ENCODE measurements around the gene USH1C.
A peak's percentile ranks its signal among the peaks of the same experiment; 100 is the strongest.

USH1C gene

DNA sequence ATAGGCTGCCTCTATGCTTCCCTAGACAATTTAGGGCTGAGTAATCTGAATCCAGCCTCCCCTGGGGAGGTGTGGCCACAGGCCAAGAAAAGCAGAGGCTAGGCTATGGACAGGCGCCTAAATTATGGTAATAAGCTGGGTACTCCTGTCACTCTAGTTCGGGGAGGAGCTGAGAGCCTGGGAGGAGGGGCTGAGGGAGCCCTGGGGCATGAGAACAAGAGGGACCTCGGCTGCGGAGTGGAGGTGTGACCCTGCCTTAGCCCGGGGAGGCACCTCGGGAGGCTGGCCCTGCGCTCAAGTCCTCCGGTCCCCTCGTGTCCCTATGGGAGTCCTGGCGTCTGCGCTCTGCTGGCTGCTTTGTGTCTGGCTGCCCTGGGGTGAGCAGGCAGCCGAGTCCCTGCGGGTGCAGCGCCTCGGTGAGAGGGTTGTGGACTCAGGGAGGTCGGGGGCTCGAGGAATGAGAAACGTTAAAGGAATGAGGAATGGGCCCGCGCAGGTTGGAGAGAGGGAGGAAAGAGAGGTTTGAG is 2.9 kb upstream of the USH1C start, which contains the start of gene OTOG:
OTOG (plus strand) TSS at position 209 of the 527 bp plus-strand sequence; CDS start at position 323, 114 bp downstream.
- ATAC-seq (no peak), DNase-seq (no peak)

DNA sequence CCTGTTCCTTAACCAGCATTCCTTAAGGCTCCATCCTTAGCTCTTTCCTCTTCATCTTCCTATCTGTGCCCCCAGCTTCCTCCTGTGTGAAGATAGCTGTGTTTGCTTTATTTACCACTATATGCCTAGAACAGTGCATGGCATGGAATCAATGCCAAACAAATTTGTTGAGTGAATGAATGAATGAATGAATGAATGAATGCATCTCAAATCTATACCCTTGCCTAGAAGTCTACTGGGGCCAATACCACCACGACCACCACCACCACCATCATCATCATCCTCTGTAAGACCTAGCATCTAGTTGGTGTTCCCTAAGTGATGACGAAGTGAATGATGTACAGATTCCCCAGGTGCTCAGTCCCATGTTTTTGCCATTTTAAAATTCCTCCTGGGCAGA is 2.0 kb upstream of the USH1C start:
- no peak for ATAC-seq
- no peak for DNase-seq

DNA sequence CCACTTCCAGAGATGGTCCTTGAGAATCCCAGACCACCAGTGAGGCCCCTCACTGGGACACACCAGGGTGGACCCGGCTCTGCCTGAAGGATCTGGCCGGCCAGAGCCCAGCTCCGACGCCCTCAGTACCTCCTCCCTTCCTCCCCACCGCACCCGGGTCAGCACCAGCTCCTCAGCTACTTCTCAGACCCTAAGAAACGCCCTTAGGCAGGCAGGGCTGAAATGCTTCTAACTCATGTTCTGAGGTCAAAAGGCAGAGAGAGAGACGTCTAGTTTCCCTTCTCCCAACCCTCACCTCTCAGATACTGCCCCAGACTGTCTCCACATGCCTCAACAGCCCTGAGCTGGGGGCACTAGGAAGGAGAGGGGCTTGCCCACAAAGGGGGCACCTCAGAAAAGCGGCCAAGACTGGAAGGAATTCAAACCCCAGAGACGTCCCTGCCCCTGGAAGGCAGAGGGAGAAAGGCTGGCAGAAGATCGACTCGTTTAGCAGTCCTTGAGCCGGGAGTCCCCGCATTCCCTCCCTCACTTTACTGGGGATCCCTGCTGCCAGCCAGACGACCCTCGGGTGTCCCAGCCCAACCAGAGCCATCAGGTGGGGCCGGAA is 539 bp downstream of the USH1C start:
- DNase-seq (no peak), ATAC-seq (no peak)

DNA sequence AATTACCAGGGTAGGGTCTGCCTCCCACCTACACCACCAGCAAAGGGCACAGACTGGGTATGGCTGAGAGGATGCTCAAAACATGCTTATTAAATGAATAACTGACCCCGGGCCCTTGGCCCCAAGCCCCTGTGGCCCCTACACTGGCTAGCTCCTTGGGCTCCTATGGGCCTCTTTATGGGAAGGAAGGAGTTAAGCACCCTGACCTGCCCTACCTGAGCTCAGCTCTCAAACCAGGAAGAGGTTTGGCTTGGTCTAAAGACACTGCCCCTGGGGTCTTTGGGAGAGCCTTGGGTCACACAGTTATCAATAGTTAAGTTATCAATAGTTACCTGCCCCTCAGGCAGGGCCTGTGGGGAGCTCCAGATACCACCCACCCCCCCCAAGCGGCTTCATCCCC is 1.2 kb downstream of the USH1C start:
- DNase-seq (no peak), ATAC-seq (no peak)

DNA sequence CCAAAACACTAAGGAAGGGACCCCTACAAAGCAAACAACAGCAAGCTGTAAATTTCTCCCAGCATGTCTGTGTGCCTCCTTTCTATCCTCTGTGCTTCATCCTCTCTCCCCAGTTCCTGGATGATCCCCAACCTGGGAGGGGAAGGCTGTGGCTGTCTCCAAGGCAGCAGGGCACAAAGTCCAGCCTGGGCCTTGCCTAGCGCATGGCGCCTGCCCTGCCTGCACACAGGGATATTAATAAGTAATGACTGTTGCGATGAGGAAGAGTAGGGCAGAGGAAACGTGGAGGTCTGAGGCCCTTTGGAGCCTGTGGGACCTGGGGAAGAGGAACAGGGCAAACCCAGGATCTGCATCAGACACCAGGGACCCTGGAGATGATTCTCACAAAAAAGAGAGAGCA is 2.0 kb downstream of the USH1C start:
- DNase-seq (no peak), ATAC-seq (no peak)

DNA sequence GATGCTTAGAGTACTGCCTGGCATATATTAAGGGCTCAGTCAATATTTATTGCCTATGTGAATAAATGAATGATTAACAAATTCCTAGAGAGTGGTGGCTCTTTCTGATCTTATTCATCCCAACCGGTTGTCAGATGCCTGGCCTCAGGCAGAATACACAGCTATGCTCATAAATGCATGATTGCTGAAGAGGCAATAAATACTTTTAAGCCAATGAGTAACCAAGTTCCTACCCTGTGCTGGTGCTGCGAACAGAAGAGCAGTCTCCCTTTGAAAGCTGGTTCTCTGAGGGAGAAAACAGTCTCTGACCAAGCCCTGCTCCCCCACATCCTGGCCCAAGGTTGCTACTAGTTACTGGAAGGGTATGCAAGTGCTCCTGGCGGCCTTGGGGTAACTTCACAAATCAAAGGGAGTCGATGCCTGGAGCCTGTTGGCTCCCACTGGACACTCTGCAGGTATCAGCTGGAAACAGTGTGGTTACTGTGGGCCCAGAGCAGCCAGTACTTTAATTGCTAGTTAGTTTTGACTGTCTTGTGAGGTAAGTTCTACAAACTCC is 2.8 kb downstream of the USH1C start:
- no peak for DNase-seq
- ATAC-seq, result no peak

DNA sequence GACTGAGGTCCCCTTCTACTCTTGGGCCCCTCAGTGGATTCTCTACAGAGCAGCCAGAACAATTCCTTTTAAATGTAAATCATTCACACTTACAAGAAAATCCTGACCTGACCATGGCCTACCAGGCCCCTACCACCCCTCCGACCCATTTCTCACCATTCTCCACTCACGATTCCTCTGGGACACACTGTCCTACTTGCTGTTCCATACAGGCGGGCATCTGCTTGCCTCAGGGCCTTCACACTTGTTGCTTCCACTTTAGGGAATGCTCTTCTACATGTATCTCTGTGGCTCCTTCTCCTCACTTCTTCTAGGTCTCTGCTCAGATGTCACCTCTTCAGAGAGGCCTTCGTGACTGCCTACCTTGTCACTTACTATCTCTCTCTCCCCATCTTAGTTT is 3.4 kb downstream of the USH1C start:
- DNase-seq (no peak), ATAC-seq (no peak)

DNA sequence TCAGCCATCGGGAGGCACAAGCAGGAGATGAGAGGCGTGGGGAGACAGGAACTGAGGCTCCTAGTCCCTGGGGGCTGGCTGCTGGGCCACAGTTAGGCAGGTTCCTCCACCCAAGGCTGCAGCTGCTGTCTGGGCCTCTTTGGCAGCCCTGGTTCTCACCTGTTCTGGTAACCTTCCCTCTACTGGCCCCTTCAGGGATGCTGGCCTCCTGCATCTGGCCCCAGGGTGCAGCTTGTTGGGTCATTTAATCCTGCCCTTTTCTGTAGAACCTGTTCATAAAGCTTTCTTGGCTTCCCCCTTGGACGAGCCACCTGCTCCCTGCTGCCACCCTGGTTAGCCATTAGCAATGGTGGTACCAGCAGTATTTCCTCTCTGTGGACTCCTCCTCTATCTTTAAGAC is 5.5 kb downstream of the USH1C start:
- no peak for DNase-seq
- no peak for ATAC-seq

DNA sequence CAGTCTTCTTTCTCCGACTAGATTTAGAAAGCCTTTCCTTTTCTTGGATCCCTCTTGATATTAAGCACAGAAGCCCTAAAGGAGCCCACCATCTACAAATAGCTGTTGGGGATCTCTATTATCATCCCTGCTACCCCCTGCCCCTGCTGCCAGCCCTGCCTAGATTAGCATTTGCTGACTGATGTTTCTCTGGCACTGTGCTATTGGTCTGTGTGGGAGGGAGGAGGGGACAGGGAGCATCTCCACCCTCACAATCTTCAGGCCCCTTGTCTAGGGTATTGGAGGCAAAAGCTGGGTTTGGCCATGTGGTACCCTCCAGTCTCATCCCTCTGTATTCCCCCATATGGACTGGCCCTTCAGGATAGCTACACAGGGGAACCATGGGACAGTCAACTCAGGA is 6.2 kb downstream of the USH1C start:
- ATAC-seq (no peak), DNase-seq (no peak)

DNA sequence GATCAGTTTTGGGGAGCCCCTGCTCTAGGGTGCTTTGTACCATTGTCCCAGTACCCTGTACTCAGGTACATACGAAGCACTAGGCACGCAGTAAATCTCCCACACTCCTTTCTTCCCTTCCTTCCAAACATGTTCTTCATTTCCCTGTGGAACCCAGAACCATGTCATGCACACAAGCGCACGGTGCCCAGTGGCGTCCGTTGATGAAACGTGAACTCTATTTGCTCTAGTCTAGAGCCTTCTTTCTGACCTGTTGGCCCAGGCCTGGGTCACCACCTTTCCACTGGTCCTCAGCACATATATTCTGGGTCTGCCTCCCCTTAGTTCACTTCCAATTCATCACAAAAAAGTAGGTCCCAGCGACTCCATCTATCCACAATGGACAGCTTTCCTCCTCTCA is 7.0 kb downstream of the USH1C start:
- DNase-seq (no peak), ATAC-seq (no peak)

DNA sequence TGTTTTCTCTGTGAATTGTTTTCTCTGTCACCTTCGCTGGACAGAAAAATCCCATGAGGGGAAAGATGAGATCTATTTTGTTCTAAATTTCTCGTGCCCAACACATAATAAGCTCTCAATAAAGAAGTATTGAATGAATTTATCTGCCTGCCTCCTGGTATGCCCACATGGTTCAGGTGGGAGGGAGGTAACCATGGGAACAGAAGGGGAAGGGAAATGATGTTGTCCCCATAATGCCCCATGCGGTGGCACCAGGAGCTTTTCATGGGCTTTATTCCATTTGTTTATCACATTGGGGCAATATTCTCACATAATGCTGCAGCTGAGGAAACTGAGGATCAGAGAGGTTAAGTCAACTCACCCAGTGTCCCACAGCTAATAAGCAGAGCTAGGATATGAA is 8.7 kb downstream of the USH1C start:
- no peak for ATAC-seq
- DNase-seq, result no peak

DNA sequence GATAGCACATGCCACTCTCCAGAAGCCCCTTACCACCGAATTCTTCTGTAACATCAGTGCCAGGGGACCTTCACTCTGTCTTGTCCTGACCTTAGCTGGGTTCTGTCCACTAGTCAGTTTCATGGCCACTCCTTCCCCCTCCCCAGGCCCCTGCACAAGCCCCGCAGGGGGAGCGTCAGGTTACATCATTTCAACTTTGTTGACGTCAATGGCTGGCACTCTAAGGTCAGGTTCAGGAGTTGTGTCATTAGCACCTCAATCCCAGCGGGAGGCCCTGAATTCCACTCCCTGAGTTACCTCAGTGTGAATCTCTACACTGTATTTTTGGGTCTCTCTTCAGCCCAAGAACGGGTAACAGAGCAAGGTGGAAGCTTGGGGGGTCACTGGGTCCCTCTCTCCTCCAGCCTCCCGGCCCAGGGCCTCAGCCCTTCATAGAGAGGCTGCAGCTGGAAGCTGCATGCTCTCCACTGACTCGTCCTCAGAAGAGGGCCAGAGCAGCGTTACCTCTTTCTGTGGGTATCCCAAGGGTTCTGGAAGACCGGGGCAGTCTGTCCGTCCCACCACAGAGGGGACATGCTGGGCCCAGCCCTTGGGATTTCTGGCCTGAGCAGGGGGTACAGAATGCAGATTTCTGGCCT is 10.3 kb downstream of the USH1C start:
- DNase-seq (no peak), ATAC-seq (no peak)

DNA sequence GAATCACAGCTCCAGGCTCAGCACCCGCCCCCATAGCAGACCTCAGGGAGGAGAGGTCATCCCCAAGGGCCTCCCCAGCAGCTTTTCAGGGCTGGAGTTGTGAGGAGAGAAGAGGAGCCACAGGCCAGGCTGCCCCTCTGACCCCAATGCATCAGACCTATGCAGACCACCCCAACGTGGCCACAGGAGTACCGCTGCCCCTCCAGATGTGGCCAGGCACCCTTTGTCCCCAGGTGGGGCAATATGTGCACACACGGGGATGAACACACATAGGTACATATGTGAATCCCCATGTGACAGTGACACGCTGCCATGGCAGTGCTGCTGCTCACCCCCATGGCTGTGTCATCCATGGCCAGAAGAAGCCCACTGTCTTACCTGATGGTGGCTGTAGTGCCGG is 10.9 kb downstream of the USH1C start:
- DNase-seq (no peak), ATAC-seq (no peak)

DNA sequence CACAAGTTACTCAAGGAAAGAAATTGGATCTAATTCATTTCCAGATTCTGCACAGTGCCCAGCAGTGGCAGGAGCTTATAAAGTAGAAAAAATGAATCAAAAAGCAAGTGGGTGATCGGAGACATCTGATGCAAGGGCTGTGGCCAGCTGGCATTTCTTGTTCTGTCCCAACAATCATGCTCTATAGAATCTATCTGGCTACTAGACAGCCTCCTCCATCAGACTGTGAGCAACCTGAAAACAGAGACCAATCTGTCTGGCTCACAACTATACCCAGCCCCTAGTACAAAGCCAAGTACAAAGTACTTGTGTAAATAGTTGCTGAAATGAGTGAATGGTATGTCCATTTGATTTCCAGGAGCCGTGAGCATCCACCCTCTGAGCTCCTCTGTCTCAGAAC is 11.4 kb downstream of the USH1C start:
- ATAC-seq, result no peak
- DNase-seq, result no peak

DNA sequence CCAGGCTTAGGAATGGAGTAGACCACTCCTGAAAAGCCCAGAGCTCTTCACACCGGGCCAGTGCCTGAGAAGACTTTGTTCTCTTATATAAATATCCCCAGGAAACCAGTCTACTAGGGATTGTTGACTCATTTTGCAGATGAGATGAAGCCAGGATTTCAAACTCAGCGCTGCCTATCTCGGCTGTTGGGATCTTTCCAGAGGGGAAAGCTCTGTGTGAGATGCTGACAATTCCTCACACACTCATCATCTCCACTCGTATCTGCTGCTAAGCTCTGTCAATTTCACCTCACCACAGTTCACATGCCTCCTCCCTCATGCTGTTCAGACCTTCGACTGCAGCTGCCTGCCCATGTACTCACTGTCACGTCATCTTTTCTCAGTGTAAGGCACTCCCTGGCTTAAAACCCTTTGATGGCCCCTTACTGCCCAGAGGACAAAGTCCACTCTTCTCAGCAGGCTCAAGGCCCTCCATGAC is 12.5 kb downstream of the USH1C start:
- ATAC-seq, result no peak
- no peak for DNase-seq

DNA sequence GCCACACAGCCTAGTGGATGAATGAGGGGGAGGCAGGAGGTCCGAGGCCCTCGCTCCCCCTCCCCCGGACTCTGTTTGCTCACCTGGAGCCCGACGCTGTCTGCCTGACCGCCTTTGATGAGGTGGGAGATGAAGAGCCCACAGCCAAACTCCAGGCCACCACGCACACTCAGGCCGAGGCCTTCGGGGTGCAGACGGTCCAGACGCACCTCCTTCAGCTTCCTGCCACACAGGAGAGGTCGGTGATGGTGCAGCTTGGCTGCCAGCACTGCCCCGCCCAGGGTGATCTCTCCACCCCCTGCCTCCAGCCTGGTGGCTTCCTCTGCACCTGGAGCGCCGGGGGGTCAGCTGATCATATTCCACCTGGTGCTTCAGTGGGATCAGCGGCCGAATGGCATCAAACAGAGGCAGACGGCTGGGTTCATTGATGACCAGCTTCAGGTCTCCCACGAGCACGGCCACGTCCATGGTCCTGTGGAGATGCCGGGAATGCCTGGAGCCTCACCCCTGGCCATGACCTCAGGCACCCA is 13.1 kb downstream of the USH1C start:
- DNase-seq (no peak), ATAC-seq (no peak)

DNA sequence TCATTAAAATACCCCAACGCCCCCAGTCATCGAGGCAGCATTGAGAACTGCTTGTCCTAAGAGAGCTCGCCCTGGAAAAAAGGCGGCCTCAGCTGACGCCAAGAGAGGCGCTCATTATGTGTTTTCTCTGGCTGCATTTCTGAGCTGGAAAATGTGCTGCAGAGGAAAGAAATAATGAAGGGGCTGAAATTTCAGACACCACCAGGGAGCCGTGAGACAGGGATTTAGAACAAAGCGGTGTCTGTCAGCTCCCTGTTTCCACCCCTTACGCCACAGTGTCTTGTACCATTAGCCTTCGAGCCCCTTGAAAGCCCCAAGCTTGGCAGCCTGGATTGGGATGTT is 14.4 kb downstream of the USH1C start:
- no peak for ATAC-seq
- DNase-seq, result no peak

DNA sequence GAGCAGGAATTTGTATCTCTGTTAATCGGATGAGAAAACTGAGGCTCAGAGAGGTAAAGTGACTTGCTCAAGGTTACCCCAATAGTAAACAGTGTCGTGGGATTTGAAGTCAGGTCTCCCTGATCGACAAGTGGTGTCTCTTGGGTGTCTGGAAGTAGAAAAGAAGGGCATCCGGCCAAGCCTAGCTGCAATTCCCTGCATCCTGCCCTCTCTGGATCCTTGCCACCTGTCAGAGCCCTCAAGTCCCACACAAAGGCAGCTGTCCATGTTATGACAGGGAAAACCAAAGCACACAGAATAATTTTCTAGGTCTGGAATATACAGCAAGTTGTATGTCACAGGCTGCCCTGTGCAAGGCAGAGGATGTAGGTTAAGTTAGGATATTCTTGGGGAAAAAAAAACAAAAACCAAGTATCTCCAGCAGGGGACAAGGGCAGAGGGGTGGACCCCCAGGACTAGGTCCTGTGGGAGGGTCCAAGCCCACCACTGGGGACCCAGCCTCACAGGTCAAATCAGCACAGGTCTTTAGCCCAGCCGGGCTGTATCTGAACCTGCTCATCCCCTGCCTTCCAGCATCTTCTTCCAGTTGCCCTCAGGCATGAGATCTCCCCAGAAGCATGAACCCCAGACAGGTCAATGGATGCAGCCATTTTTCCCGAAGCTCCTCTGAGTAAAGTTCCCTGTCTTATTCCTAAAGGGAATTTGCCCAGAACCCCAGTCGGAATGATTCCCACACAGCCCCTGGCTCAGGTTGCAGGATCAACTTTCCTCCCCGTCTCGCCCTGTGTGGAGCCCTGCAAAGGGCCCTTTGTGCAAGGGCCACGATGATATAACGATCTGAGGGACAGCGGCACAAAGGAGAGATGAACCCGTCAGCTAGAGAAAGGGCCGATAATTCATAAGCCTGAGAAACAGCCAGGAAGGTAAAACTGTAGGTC is 15.0 kb downstream of the USH1C start:
- ATAC-seq (no peak), DNase-seq (no peak)

DNA sequence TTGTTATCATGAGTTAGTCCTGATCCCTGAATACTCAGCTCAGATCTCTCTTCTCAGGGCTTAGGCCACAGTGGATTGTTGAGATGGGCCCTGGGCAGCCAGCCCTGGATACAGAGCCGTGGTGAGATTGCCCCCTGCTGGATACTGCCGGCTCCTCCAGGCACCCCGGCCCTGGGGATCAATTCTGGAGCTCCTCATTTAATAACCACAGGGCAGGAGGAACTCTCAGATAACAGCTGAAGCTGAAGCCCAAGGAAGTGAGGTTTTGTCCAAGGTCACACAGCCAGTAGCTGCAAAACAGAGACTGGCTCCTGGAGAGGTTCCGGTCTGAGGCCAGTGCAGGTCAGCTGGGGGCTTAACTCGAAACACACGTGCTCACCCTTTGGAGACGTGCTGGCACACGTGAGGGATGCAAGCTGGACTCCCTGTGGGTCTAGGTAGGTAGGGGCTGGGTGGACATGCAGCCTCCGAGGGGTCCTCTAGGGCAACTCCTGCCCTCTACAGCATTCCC is 16.0 kb downstream of the USH1C start:
- ATAC-seq (peak; percentile 65), DNase-seq (peak; percentile 67)

DNA sequence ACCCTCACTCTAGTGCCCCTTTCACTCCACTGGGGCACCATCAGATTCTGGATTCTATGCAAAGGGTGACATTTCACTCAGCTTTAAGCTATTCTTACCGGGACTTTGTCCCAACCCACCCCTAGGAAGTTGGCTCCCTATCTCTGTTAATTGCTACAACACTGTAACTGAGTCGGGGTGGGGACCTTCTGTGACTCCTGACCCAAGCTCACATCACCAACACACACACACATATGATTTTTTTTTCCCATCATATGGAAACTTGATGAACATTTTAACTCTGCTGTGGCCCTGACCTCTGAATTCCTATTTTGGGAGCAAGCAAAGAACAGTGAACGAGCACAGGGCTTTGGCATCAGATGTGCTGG is 16.6 kb downstream of the USH1C start:
- ATAC-seq (no peak), DNase-seq (no peak)

DNA sequence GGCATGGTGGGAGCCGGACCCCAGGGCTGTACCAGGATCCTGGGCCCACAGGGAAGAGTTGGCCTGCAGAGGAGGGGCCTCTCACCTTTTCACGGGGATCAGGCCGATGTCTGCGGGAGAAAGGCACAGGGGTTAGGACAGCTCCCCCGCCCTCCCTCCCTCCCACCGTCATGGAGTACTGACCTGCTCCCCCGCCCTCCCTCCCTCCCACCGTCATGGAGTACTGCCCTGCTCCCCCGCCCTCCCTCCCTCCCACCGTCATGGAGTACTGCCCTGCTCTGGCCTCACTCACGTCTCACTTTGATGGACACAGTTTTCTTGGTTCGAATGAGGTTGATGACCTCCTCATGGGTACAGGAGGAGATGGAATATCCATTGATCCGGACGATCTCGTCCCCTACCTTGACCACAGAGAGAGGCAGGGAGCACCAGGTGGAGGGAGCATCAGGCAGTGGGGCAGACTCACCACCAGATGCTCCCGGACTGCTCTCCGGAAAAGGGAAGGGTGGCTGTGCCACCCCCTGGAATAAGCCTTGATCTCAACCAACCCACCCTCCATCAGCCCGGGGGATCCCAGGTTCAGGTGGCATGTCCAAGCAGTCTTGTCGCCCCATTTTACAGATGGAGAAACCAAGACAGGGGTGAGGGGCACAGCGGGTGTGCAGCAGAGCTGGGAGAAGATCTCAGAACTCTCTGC is 17.1 kb downstream of the USH1C start:
- DNase-seq (no peak), ATAC-seq (no peak)

DNA sequence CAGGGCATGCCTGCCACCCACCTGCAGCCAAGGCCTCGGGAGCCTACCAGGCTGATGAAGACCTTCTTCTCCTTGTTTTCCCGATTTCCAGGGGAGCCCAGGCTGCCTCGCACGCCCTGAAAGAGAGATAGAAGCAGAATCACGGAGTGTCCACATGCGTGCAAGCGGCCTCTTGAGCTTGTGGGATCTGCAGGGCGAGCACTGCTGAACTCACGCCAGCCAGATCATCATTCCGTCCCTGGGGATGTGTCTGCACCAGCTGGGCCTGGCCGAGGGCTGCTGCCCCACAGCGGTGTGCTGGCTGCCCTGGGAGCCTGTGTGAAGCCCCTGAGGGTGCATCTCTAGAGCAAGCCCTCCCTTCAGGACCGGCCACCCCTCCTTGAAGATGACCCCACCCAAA is 17.9 kb downstream of the USH1C start:
- ATAC-seq, result no peak
- no peak for DNase-seq
